Common myeloid progenitor, CD34-positive (primary cell): ENCODE results near the gene LDB2.

Experiments
- CTCF ChIA-PET: fragments of 350-600 bp; sonication (Branson Sonifier 250); formaldehyde crosslinking; loops from one replicate; lab custom pipeline; 2021; ENCODE audit warnings: antibody characterized with exemption; lab: Charles Lee
- POLR2A ChIA-PET: fragments of 350-600 bp; sonication (Branson Sonifier 250); formaldehyde crosslinking; loops from one replicate; lab custom pipeline; 2021; ENCODE audit warnings: antibody characterized with exemption; lab: Charles Lee
- DNase-seq, 3 donors: peaks; one replicate each; pipeline versions ENCODE4 v3.0.0 to v3.0.0-alpha.2; 2013
- H3K27ac ChIP-seq, 2 experiments: 1 replicate in 1 of 2; 2 replicates in 1 of 2; pipeline ENCODE4 v1.7.0; 2013; ENCODE audit warnings: inconsistent platforms in 2 of 2, low read length in 2 of 2, mild to moderate bottlenecking in 2 of 2, low read depth in 1 of 2, moderate library complexity in 1 of 2; ENCODE audit not compliant: severe bottlenecking in 2 of 2, insufficient read depth in 1 of 2, poor library complexity in 1 of 2
- H3K27me3 ChIP-seq, 5 experiments: replicated peaks in 2 of 5; 1 replicate in 3 of 5; 2 replicates in 2 of 5; pipeline versions ENCODE4 v1.6.1 to v1.7.0; 2013; ENCODE audit warnings: low read length in 4 of 5, mild to moderate bottlenecking in 2 of 5, moderate library complexity in 2 of 5, inconsistent platforms in 1 of 5; ENCODE audit not compliant: insufficient read depth in 5 of 5, control insufficient read depth in 4 of 5
- H3K36me3 ChIP-seq, 4 experiments: 1 replicate in 2 of 4; 2 replicates in 2 of 4; pipeline versions ENCODE4 v1.6.1 to v1.7.0; 2013; ENCODE audit warnings: low read length in 3 of 4, control low read depth in 1 of 4, mild to moderate bottlenecking in 1 of 4; ENCODE audit not compliant: control insufficient read depth in 4 of 4, insufficient read depth in 4 of 4
- H3K4me1 ChIP-seq, 4 experiments: 1 replicate in 3 of 4; 2 replicates in 1 of 4; pipeline versions ENCODE4 v1.6.1 to v1.7.1; 2013; ENCODE audit warnings: low read length in 3 of 4, mild to moderate bottlenecking in 3 of 4, control low read depth in 1 of 4, inconsistent platforms in 1 of 4, moderate library complexity in 1 of 4; ENCODE audit not compliant: control insufficient read depth in 4 of 4, insufficient read depth in 4 of 4; ENCODE audit errors: control extremely low read depth in 1 of 4
- H3K4me3 ChIP-seq, 7 experiments: 1 replicate in 4 of 7; 2 replicates in 3 of 7; pipeline versions ENCODE4 v1.5.1 to v1.7.0; 2013; ENCODE audit warnings: mild to moderate bottlenecking in 7 of 7, low read length in 6 of 7, moderate library complexity in 6 of 7, inconsistent platforms in 2 of 7, low read depth in 2 of 7, control low read depth in 1 of 7; ENCODE audit not compliant: insufficient read depth in 4 of 7, control insufficient read depth in 1 of 7; ENCODE audit errors: extremely low read depth in 1 of 7
- H3K9me3 ChIP-seq, 5 experiments: 1 replicate in 4 of 5; 2 replicates in 1 of 5; pipeline versions ENCODE4 v1.6.1 to v1.7.1; 2013; ENCODE audit warnings: low read length in 4 of 5, mild to moderate bottlenecking in 2 of 5, inconsistent platforms in 1 of 5, low read depth in 1 of 5, moderate library complexity in 1 of 5; ENCODE audit not compliant: control insufficient read depth in 4 of 5, insufficient read depth in 2 of 5; ENCODE audit errors: control extremely low read depth in 1 of 5
- WGBS: methylation state at CpG from one replicate; pipeline ENCODE4 v1.1.5; 2013; ENCODE audit not compliant: insufficient coverage; 5-methylcytosine and 5-hydroxymethylcytosine counted together

The LDB2 gene

DNA sequence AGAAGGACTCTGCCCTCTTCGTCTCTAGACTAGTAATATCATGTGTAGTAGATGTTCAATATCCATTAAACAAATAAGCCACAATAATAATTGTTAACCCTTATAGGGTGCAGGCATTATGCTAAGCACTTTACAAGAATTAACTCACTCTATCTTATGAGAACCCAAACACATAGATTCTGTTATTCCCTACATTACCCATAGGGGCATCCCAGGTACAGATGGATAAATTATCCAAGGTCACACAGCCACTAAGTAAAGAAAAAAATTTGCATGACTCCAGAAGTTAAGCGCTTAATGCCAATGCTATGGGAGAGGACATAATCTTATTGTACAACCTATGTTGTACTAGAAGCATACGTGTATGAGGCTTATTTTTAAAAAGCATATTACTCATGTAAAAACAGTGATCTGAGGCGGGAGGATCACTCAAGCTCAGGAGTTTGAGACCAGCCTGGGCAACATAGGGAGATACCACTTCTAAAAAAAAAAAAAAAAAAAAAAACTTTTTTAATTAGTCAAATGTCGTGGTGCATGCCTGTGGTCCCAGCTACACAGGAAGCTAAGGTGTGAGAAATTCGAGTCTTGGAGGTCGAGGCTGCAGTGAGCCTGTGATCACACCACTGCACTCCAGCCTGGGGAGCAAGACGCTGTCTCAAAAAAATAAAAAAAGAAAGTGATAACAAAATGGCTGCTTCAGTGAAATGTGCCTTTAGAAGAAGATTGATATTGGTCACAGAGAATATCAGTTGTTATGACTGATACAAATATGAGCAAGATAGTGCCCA is 13.6 kb downstream of the LDB2 start:
- Histone ChIP-seq H3K4me1 (peaks cover 0 to 2% (median 0%) of the 10 kb centered on the region in 4 experiments), H3K27ac (no peak overlapping the region), H3K27me3 (no peaks in the 10 kb centered on the region), H3K4me3 (no peak overlapping the region), H3K36me3 (no peaks in the 10 kb centered on the region), H3K9me3 (no peaks in the 10 kb centered on the region)
- ChIA-PET POLR2A (no interaction called here), CTCF (no interaction called here)
- 93% methylated on average over 3 of the region's 8 CpGs for WGBS
- DNase-seq, result no peak

GRCh38 chr4:16883806-16884205 is 14.6 kb downstream of the LDB2 start:
- POLR2A ChIA-PET, result no interaction called here
- H3K9me3 ChIP-seq, result peaks cover 0 to 1% (median 0%) of the 10 kb centered on the region in 5 experiments

GRCh38 chr4:16881151-16881884 is 17.1 kb downstream of the LDB2 start:
- H3K4me1 ChIP-seq, result no peaks in the 10 kb centered on the region
- ChIA-PET CTCF (interaction anchor here (1.4 kb wide), 1 partner anchor 10 kb away, joined by 3 read pairs; no protein-coding TSS in a partner anchor), POLR2A (no interaction called here)
- no peak for DNase-seq
- no peak overlapping the region for H3K4me3 ChIP-seq
- peaks cover 0 to 1% (median 0%) of the 10 kb centered on the region in 5 experiments for H3K9me3 ChIP-seq
- H3K27ac ChIP-seq, result no peak overlapping the region
- H3K27me3 ChIP-seq, result no peaks in the 10 kb centered on the region
- 99% methylated on average over 5 of the region's 7 CpGs for WGBS
- H3K36me3 ChIP-seq, result no peaks in the 10 kb centered on the region

More at GRCh38 chr4:16883806-16884205, 14.6 kb downstream of the LDB2 start:
- no peaks in the 10 kb centered on the region for H3K27me3 ChIP-seq
- no peak overlapping the region for H3K27ac ChIP-seq
- 98% methylated on average over 4 of the region's 4 CpGs for WGBS
- H3K36me3 ChIP-seq, result no peaks in the 10 kb centered on the region
- no peak for DNase-seq
- CTCF ChIA-PET, result no interaction called here
- no peaks in the 10 kb centered on the region for H3K4me1 ChIP-seq
- H3K4me3 ChIP-seq, result no peak overlapping the region

DNA sequence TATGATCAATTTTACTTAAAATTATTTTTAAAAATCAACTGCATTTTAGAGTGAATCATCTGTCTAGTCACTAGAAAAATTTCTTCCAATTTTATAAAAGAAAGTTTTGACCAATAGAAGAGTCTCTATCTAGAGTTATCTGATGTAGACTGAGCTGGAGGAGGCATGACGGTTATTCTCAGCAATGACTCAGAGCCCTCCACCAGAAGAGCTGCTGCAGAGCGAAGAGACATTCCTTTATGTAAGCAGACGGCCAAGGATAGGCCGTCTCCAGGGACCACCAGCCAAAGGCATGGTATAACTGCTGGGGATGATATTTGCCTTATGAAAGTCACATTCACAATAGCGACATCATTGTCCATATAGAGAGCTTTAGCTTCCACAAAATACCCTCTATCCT is 23.0 kb downstream of the LDB2 start:
- Histone ChIP-seq H3K27ac (no peak overlapping the region), H3K36me3 (no peaks in the 10 kb centered on the region), H3K4me3 (no peak overlapping the region), H3K4me1 (no peaks in the 10 kb centered on the region), H3K9me3 (peaks cover 0 to 1% (median 0%) of the 10 kb centered on the region in 5 experiments), H3K27me3 (no peaks in the 10 kb centered on the region)
- ChIA-PET CTCF (no interaction called here), POLR2A (no interaction called here)
- DNase-seq, result no peak
- 100% methylated on average over 1 of the region's 5 CpGs for WGBS

- Histone ChIP-seq H3K4me3 (no peak overlapping the region), H3K27ac (no peak overlapping the region), H3K4me1 (peaks cover 0 to 3% (median 0%) of the 10 kb centered on the region in 4 experiments), H3K9me3 (no peaks in the 10 kb centered on the region), H3K27me3 (peaks cover 0 to 2% (median 0%) of the 10 kb centered on the region in 5 experiments), H3K36me3 (no peaks in the 10 kb centered on the region)
- CTCF ChIA-PET, result no interaction called here
- 97% methylated on average over 11 of the region's 12 CpGs for WGBS
- POLR2A ChIA-PET, result no interaction called here
- DNase-seq, result no peak
These were observed 28.7 kb downstream of the LDB2 start for GRCh38 chr4:16869594-16870245.

GRCh38 chr4:16868674-16869073 is 29.8 kb downstream of the LDB2 start:
- no peak overlapping the region for H3K27ac ChIP-seq
- no peaks in the 10 kb centered on the region for H3K36me3 ChIP-seq
- H3K9me3 ChIP-seq, result no peaks in the 10 kb centered on the region
- POLR2A ChIA-PET, result no interaction called here
- DNase-seq, result no peak
- H3K27me3 ChIP-seq, result peaks cover 0 to 2% (median 0%) of the 10 kb centered on the region in 5 experiments
- H3K4me1 ChIP-seq, result peaks cover 0 to 3% (median 0%) of the 10 kb centered on the region in 4 experiments
- CTCF ChIA-PET, result no interaction called here
- H3K4me3 ChIP-seq, result no peak overlapping the region
- WGBS, result 100% methylated on average over 4 of the region's 5 CpGs
